GM12891 (cell line): Measurements from ENCODE around the gene BRD4.

Source experiments
- DNase-seq: peaks from one replicate; pipeline ENCODE4 v3.0.0; 2011; ENCODE audit warnings: low spot score; ENCODE audit not compliant: insufficient read length
- FAIRE-seq: peaks from 2 replicates; lab custom pipeline; 2011; peaks lifted over from hg19 to GRCh38; lab: Jason Lieb, UNC
- PAX5 ChIP-seq: IDR thresholded peaks from 2 replicates; pipeline ENCODE4 v1.6.1; 2011; ENCODE audit warnings: low read length, moderate library complexity, mild to moderate bottlenecking; ENCODE audit not compliant: insufficient read depth, severe bottlenecking
- POLR2A ChIP-seq: IDR thresholded peaks from 2 replicates; pipeline ENCODE4 v1.6.1; 2011; ENCODE audit warnings: low read depth, low read length, control low read depth
- POLR2AphosphoS5 ChIP-seq: IDR thresholded peaks from 2 replicates; pipeline ENCODE4 v1.6.1; 2011; ENCODE audit warnings: low read depth, low read length, control low read depth
- POU2F2 ChIP-seq: IDR thresholded peaks from 2 replicates; pipeline ENCODE4 v1.6.1; 2011; ENCODE audit warnings: low read depth, mild to moderate bottlenecking, control low read depth, low read length, moderate library complexity
- SPI1 ChIP-seq: IDR thresholded peaks from 2 replicates; pipeline ENCODE4 v1.6.1; 2011; ENCODE audit warnings: low read depth, low read length, control low read depth
- TAF1 ChIP-seq: IDR thresholded peaks from 2 replicates; pipeline ENCODE4 v1.6.1; 2011; ENCODE audit warnings: low read depth, low read length, control low read depth

The BRD4 gene

GRCh38 chr19:15234431-15235130 is 97.8 kb downstream of the BRD4 start:
- TF ChIP-seq PAX5 = no peak
- TF ChIP-seq POLR2AphosphoS5 = peak; percentile 33; the same call in 1 of the 2 replicates
- TF ChIP-seq POLR2A = no peak
- DNase-seq (no peak), FAIRE-seq (no peak)

- TF ChIP-seq POLR2AphosphoS5 = no peak
- TF ChIP-seq POU2F2 = no peak
- TF ChIP-seq SPI1 = no peak
- TF ChIP-seq POLR2A = no peak
- no peak for TF ChIP-seq TAF1
- TF ChIP-seq PAX5 = no peak
- FAIRE-seq = no peak
- no peak for DNase-seq
Observed at GRCh38 chr19:15231271-15231670, 101.1 kb downstream of the BRD4 start.

DNA sequence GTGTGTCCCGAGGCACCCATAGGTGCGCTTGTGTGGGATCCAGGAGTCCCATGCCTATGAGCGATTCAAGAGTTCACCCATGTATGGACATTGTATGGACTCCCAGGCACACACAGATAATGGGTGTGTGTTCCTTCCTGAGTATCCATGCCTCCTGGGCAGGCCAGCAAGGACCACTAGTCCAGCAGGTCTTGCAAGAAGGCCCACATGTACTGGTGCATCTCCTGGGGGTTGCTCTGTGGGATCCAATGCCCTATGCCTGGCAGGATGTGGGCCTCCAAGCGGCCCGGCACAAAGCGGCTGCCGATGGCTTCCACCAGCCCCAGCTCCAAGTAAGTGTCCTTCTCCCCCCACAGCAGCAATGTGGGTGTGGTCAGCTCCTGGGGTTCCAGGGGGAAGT is 105.1 kb downstream of the BRD4 start:
- TF ChIP-seq SPI1 (no peak), POU2F2 (no peak), POLR2AphosphoS5 (no peak), PAX5 (no peak), TAF1 (no peak), POLR2A (no peak)
- DNase-seq (no peak), FAIRE-seq (no peak)

GRCh38 chr19:15225760-15226159 is 106.6 kb downstream of the BRD4 start:
- DNase-seq = no peak
- FAIRE-seq = no peak
- TF ChIP-seq SPI1 = no peak
- no peak for TF ChIP-seq POU2F2
- no peak for TF ChIP-seq PAX5
- no peak for TF ChIP-seq TAF1
- TF ChIP-seq POLR2A = no peak
- TF ChIP-seq POLR2AphosphoS5 = no peak

- FAIRE-seq = no peak
- TF ChIP-seq POU2F2 = no peak
- no peak for TF ChIP-seq POLR2AphosphoS5
- no peak for TF ChIP-seq TAF1
- TF ChIP-seq POLR2A = no peak
- TF ChIP-seq PAX5 = no peak
- no peak for TF ChIP-seq SPI1
- no peak for DNase-seq
Observed at GRCh38 chr19:15223649-15224361, 108.5 kb downstream of the BRD4 start.

DNA sequence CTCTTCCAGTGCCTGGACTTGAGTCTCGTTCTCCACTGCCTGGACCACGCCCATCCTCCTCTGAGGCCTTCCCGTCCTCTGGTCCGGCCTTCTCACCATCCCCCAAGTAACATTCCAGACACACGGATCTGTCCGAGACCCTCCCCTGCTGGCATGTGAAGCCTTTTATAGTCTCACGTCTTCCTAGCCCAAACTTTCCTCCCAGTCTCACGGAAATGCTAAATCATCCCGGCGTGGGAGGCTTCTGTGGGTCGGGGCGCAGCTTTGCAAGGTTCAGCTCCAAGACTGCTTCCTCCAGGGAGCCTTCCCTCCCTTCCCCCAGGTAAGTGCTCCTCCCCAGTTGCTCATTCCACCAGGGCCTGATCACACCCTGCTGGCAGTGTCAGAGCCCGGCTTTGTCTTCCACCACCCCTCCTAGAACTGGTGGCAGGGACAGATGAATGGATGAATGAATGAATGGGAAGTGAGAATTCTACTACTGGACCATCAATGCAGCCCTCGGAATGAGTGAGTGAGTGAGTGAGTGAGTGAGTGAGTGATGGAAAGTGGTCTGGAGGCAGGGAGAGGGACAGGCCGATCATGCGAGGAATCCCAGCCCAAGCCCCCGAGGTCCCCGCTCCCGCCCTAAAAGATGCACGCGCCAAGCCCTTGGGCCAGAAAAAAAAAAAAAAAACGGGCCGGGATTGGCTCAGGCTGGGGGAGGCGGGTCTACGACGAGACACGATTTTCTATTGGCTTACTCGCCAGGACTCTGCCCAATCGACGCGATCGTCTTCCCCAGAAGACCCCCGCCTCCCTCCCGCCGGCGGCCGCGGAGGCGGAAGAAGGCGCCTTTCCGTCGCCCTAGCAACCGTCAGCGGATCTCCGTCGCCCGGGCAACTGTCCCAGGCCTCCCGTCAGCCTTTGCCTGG is 109.3 kb downstream of the BRD4 start:
- TF ChIP-seq SPI1 (no peak), POLR2A (no peak), POU2F2 (no peak; the same call in 1 of the 2 replicates), POLR2AphosphoS5 (no peak), TAF1 (no peak)
- peak; percentile 95 for FAIRE-seq

DNA sequence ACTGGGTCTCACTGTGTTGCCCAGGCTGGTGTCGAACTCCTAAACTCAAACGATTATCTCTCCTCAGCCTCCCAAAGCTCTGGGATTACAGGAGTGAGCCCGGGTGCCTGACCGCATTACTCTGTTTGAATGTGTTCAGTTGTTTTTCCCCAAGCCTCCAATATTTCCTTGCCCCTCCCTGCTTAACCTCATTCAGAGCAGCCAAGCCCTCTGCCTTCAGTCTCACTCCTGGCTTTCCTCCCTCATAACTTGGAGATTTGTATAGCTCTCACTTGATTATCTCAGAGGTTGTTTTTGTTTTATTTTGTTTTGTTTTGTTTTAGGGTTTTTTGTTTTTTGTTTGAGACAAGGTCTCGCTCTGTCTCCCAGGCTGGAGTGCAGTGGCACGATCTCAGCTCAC is 111.5 kb downstream of the BRD4 start:
- DNase-seq = no peak
- no peak for TF ChIP-seq POLR2AphosphoS5
- TF ChIP-seq POU2F2 = no peak
- no peak for TF ChIP-seq POLR2A
- no peak for TF ChIP-seq TAF1
- no peak for TF ChIP-seq SPI1
- no peak for TF ChIP-seq PAX5
- FAIRE-seq = no peak

More for the DNA sequence above, 109.3 kb downstream of the BRD4 start:
- DNase-seq = peak; percentile 100

- TF ChIP-seq POU2F2 (no peak), TAF1 (no peak), PAX5 (no peak), POLR2A (no peak), POLR2AphosphoS5 (no peak), SPI1 (no peak)
- FAIRE-seq (no peak), DNase-seq (no peak)
Observed at GRCh38 chr19:15218501-15218900, 113.8 kb downstream of the BRD4 start.

GRCh38 chr19:15216363-15216762 is 116.0 kb downstream of the BRD4 start:
- DNase-seq = no peak
- no peak for TF ChIP-seq POLR2AphosphoS5
- no peak for TF ChIP-seq PAX5
- no peak for TF ChIP-seq POLR2A
- no peak for TF ChIP-seq POU2F2
- TF ChIP-seq SPI1 = no peak
- no peak for TF ChIP-seq TAF1
- FAIRE-seq = no peak
